SK-N-SH treated with all-trans-retinoic acid at 6 μM for 48 hours (cell line): ENCODE results near the gene EDAR.

Experiments
- ATAC-seq: fragments of 200-7000 bp; cut with Tn5 transposase; 3 replicates; pipeline ENCODE4 v1.9.1; 2020; ENCODE audit warnings: mild to moderate bottlenecking, moderate library complexity
- ARNTL ChIP-seq: fragments of 450-650 bp; formaldehyde crosslinking; IDR thresholded peaks from 2 replicates; pipeline ENCODE4 v1.5.0; 2020; ENCODE audit warnings: low read depth, mild to moderate bottlenecking, moderate library complexity, borderline replicate concordance
- BACH2 ChIP-seq: fragments of 250-450 bp; sonication (Bioruptor Pico); IDR thresholded peaks from 2 replicates; pipeline ENCODE4 v1.9.0; 2021; ENCODE audit warnings: mild to moderate bottlenecking, borderline replicate concordance
- CSDC2 ChIP-seq: fragments of 250-450 bp; sonication (Bioruptor Pico); IDR thresholded peaks from 2 replicates; pipeline ENCODE4 v1.5.0; 2020; ENCODE audit warnings: mild to moderate bottlenecking, moderate library complexity
- ESRRG ChIP-seq: fragments of 250-450 bp; sonication (Bioruptor Pico); IDR thresholded peaks from 2 replicates; pipeline ENCODE4 v1.6.1; 2021; ENCODE audit warnings: mild to moderate bottlenecking
- GLIS3 ChIP-seq: fragments of 250-450 bp; sonication (Bioruptor Pico); IDR thresholded peaks from 2 replicates; pipeline ENCODE4 v1.5.0; 2020; ENCODE audit warnings: mild to moderate bottlenecking, moderate library complexity
- OSR1 ChIP-seq: fragments of 250-450 bp; sonication (Bioruptor Pico); IDR thresholded peaks from 2 replicates; pipeline ENCODE4 v1.8.0; 2022; ENCODE audit warnings: moderate library complexity, mild to moderate bottlenecking, inconsistent platforms
- PATZ1 ChIP-seq: fragments of 250-450 bp; sonication (Bioruptor Pico); IDR thresholded peaks from 2 replicates; pipeline ENCODE4 v1.8.0; 2020; ENCODE audit warnings: mild to moderate bottlenecking, moderate library complexity, borderline replicate concordance
- POU6F1 ChIP-seq: fragments of 250-450 bp; sonication (Bioruptor Pico); IDR thresholded peaks from 2 replicates; pipeline ENCODE4 v1.8.0; 2021; ENCODE audit warnings: low read depth, mild to moderate bottlenecking, moderate library complexity, borderline replicate concordance
- PPARA ChIP-seq: fragments of 250-450 bp; sonication (Bioruptor Pico); IDR thresholded peaks from 2 replicates; pipeline ENCODE4 v1.5.0; 2020; ENCODE audit warnings: mild to moderate bottlenecking, borderline replicate concordance
- RARB ChIP-seq: fragments of 250-450 bp; sonication (Bioruptor Pico); IDR thresholded peaks from 2 replicates; pipeline ENCODE4 v1.8.0; 2021; ENCODE audit warnings: mild to moderate bottlenecking, moderate library complexity
- SNAI2 ChIP-seq: fragments of 250-450 bp; sonication (Bioruptor Pico); IDR thresholded peaks from 2 replicates; pipeline ENCODE4 v1.5.0; 2020; ENCODE audit warnings: mild to moderate bottlenecking, moderate library complexity
- TCF4 ChIP-seq: fragments of 250-450 bp; sonication (Bioruptor Pico); IDR thresholded peaks from 2 replicates; pipeline ENCODE4 v1.8.0; 2021; ENCODE audit warnings: mild to moderate bottlenecking, moderate library complexity, borderline replicate concordance
- TOX ChIP-seq: fragments of 250-450 bp; sonication (Bioruptor Pico); IDR thresholded peaks from 2 replicates; pipeline ENCODE4 v1.8.0; 2021; ENCODE audit warnings: mild to moderate bottlenecking, moderate library complexity, borderline replicate concordance
- TSHZ2 ChIP-seq: fragments of 250-450 bp; sonication (Bioruptor Pico); IDR thresholded peaks from 2 replicates; pipeline ENCODE4 v1.5.0; 2020; ENCODE audit warnings: mild to moderate bottlenecking, moderate library complexity
- ZC3H10 ChIP-seq: fragments of 250-450 bp; sonication (Bioruptor Pico); IDR thresholded peaks from 2 replicates; pipeline ENCODE4 v1.5.1; 2021; ENCODE audit warnings: mild to moderate bottlenecking, moderate library complexity
- ZNF565 ChIP-seq: fragments of 450-650 bp; formaldehyde crosslinking; conservative IDR thresholded peaks from 2 replicates; pipeline ENCODE4 v1.5.0; 2020; ENCODE audit warnings: low read depth, mild to moderate bottlenecking, moderate library complexity
- ZNF70 ChIP-seq: fragments of 450-650 bp; formaldehyde crosslinking; IDR thresholded peaks from 2 replicates; pipeline ENCODE4 v1.5.0; 2020; ENCODE audit warnings: mild to moderate bottlenecking, moderate library complexity
- ZNF8 ChIP-seq: fragments of 450-650 bp; formaldehyde crosslinking; IDR thresholded peaks from 2 replicates; pipeline ENCODE4 v1.5.0; 2020; ENCODE audit warnings: mild to moderate bottlenecking, moderate library complexity
- TF ChIP-seq, protein P1 (sequence below): fragments of 250-450 bp; sonication (Bioruptor Pico); IDR thresholded peaks from 2 replicates; pipeline ENCODE4 v1.5.1; 2021; ENCODE audit warnings: mild to moderate bottlenecking, moderate library complexity

Gene EDAR

GRCh38 chr2:109021895-109022300 is 32.9 kb upstream of the EDAR start:
- ATAC-seq = no peak
- TF ChIP-seq TOX (CRISPR knock-in tag) (no peak), OSR1 (CRISPR knock-in tag) (no peak), POU6F1 (CRISPR knock-in tag) (no peak), PATZ1 (CRISPR knock-in tag) (no peak)

DNA sequence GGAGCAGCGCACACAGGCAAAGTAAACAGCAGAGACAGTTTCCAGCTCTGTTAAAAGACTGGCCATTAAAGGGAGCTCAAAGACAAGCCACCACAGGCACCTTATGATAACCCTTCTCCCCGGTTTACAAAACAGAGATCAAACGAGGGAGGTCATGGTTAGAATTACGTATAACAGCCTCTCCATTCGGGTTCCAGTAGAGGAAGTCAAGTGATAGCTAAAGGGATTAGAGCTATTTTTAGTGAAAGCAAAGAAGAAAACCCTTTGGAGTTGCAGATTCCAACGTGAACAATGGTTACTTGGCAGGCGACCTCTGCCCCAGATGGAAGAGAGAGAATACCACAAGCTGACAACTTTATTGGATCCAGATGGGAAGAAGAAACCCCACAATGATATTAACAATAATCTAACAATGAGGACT is 31.2 kb upstream of the EDAR start:
- ATAC-seq = peak; percentile 67
- TF ChIP-seq ZNF565 (CRISPR knock-in tag) (no peak), ZNF8 (no peak), TSHZ2 (CRISPR knock-in tag) (no peak), BACH2 (CRISPR knock-in tag) (no peak), PPARA (CRISPR knock-in tag) (no peak), CSDC2 (CRISPR knock-in tag) (no peak), TCF4 (CRISPR knock-in tag) (no peak), ESRRG (CRISPR knock-in tag) (no peak), TOX (CRISPR knock-in tag) (no peak)
- TF ChIP-seq, protein P1, sequence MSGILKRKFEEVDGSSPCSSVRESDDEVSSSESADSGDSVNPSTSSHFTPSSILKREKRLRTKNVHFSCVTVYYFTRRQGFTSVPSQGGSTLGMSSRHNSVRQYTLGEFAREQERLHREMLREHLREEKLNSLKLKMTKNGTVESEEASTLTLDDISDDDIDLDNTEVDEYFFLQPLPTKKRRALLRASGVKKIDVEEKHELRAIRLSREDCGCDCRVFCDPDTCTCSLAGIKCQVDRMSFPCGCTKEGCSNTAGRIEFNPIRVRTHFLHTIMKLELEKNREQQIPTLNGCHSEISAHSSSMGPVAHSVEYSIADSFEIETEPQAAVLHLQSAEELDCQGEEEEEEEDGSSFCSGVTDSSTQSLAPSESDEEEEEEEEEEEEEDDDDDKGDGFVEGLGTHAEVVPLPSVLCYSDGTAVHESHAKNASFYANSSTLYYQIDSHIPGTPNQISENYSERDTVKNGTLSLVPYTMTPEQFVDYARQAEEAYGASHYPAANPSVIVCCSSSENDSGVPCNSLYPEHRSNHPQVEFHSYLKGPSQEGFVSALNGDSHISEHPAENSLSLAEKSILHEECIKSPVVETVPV (CRISPR knock-in tag) = no peak
- TF ChIP-seq, all 23 proteins: peak for 0

DNA sequence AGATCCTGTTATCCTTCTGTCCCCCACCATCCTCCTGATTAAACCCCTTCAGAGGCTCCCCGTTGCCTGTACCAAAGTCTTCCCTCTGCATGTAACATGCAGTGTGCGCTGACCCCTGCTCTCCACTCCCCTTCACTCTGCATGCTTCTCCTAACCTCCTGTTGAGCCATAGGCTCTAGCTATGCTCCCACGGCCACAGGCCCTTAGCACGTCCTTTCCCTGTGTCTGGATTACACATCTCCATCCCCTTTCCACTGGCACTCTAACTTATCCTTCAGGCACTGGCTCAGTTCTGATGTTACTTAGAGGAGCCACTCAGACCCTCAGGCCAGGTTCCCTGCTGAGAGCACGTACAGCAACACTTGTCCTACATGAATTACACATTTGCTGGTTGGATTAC is 29.4 kb upstream of the EDAR start:
- no peak; the same call in 2 of the 3 replicates for ATAC-seq
- no peak for TF ChIP-seq CSDC2 (CRISPR knock-in tag)
- no peak for TF ChIP-seq ZNF70 (CRISPR knock-in tag)
- TF ChIP-seq RARB (CRISPR knock-in tag) = no peak
- TF ChIP-seq OSR1 (CRISPR knock-in tag) = no peak
- TF ChIP-seq GLIS3 (CRISPR knock-in tag) = no peak
- no peak for TF ChIP-seq ZNF8
- no peak for TF ChIP-seq PPARA (CRISPR knock-in tag)
- TF ChIP-seq PATZ1 (CRISPR knock-in tag) = no peak
- no peak for TF ChIP-seq POU6F1 (CRISPR knock-in tag)
- no peak for TF ChIP-seq ARNTL (CRISPR knock-in tag)
- no peak for TF ChIP-seq ZC3H10 (CRISPR knock-in tag)
- TF ChIP-seq TCF4 (CRISPR knock-in tag) = no peak
- no peak for TF ChIP-seq SNAI2 (CRISPR knock-in tag)
- no peak for TF ChIP-seq ESRRG (CRISPR knock-in tag)
- TF ChIP-seq TSHZ2 (CRISPR knock-in tag) = no peak
- TF ChIP-seq, protein P1 (CRISPR knock-in tag) = no peak
